NCI-H526 treated with DMSO at 0.1 percent for 48 hours (cell line): Measurements from ENCODE around the gene PACRG.

ENCODE experiments used
- DNase-seq: peaks from one replicate; lab custom pipeline; 2025; lab: John Stamatoyannopoulos, UW

Gene PACRG

DNA sequence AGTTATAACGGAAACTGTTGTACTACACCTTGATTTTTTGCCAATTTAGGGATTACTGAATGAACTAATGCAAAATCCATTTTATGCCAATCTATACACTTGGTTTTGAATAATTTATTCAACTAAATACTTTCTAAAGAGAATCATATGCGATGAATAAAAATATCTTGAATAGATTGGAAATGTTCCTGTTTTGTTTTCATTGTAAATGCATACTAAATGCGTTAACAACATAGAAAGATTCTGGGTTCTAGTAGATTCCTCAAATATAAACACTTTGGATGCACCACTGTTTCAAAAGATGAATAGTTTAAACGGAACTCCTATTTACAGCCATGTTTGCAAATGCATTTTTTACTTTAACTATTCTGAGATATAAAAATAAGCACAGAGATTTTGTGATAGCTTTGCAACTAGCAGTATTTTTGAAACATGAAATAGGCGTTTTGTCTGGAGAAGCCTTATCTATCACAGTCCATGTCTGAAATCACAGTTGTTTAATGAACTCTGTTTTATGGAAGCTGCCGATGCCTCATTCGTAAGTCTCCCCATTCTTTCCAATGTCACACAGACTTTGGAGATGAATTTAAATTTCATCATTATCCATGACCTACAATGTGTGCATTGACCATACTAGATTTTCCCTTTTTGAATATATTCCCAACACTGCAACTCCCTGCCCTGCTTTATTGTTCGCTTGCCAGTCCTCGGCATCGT is 409.1 kb downstream of the PACRG start:
- no peak for DNase-seq

DNA sequence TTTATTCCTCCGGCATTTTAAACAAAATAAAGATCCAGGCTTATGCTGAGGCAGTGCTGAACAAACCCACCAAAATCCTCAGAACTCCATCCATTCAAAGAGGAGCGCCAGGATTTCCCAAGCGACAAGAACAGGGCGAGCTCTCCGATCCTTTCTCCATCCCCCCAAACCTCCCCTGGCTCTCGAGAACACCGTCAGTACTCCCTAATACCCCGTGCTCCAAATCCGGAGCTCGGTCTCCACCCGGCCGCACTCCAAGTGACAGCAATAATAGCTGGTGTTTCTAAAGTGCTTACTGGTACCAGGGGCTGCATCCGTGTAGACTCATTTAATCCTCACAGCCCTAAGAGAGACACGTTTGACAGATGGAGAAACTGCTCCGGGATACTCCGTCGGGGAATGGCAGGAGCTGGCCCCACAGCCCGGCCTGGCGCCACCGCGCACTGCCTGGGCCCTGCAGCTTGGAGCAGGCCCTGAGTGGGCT is 409.7 kb downstream of the PACRG start:
- no peak for DNase-seq

DNA sequence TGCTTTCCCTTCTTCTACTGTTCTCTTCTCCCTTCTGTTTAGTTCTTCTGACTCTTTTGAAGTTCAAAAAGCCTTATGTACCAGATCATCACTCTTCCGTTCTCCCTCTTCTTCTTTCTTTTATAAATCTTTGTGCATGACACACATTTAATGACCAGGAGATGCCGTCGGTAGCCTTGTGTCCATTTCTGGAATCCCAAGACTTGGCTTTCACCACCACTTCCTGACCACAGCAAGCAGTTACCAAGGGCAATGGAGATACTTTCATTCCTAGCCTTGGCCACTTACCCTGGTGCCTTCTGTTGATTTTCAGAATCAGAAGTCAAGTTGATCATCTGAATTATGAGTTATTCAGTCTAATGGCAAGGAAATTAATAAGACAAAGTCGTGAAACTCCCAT is 418.3 kb downstream of the PACRG start:
- DNase-seq, result no peak

DNA sequence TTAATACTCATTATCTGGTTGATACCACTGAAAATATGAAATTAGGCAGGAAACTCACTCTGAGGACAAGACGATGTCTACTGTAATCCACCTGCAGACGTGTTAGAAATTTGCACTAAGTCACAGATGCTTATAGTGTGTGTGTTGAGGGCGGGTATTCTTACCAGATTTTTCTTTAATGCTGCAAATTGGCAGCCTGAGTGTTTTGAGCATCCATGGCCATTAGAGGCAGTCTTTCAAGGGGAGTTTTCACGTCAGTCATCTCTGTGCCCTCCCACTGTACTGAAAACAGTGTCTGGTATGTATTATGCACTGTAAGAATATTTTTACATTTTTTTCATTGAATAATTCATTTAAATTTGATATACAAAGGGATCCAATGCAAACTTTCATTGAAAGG is 420.2 kb downstream of the PACRG start:
- DNase-seq, result no peak

DNA sequence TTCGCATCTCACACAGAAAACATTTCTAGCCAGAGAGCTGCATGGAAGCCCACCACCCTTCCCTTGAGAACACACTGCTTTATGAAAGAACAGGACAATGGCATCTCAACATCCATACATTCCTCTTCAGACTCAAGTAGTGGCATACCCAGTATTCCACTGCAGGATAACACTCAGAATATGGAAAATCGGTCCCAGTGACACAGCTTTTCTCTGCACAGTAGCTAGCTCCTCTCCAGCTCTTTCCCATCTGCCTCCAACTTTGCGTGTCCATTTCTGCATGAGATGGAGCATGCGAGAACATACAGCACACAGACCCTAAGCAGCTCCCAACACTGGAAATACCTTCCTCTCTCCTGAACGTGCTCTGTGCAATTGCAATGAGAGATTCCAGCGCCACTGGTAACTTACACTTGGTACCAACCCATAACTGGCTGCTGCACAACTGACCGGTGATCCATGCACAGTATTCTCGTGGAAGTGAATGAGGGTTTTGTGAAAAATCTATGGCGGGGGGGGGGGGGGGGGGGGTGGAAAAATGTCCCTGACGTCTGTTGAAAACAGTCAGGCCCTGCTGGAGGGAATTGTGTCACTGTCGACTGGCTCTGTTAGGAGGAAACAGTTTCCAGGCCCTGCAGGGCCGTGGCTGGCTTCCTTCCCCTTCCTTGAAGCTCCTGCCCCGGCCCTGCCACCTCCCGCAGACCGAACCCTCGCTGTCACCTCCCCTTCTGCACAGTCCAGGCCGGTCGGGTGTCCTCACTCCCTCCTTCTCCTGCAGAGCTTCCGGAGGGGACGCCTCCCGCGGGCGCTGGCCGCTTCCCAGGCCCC is 420.9 kb downstream of the PACRG start:
- DNase-seq, result no peak

DNA sequence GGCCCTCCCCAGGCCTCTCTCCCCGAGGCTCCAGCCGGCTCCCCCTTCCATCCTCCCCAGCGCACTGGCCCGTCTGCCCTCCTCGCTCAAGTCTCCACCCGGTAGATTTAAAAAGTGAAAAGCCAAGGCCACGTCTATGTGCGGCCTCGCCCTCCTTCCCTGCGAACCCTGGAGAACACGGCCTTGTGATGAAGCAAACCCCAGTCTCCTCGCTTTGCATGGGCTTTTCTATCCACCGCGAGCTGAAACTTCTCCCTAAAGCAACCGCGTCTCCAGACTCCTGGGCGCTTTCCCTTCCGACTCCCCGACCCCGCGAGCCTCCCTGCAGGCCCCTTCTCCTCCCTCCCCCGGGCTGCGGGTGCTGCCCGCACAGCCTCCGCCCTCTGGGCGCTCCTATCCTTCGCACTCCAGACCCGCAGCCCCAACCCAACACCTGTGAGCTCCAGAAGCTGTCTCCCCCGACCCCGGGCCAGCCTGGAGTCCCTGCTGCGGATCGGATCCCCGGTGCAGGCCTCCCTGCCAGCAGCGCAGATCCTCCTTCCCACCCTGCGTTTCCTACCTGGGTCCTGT is 421.6 kb downstream of the PACRG start:
- no peak for DNase-seq

DNA sequence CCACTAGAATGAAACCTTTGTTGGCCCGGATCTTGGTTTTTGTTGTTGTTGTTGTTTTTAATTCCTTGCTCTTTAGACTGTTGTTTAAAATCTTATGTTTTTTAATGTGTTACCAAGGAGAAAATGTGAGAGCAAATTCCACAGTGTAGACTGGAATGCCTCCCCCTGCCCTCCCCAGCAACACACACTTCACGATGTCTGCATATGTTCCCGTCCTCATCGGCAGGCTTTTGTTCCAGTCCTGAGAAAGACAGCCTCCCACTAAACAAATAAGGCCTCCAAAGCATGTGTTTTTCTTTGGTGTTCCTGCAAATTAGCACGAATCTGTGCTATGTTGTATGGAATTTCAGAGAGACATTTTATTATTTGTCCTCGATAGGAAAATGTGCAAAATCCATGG is 423.4 kb downstream of the PACRG start:
- no peak for DNase-seq

DNA sequence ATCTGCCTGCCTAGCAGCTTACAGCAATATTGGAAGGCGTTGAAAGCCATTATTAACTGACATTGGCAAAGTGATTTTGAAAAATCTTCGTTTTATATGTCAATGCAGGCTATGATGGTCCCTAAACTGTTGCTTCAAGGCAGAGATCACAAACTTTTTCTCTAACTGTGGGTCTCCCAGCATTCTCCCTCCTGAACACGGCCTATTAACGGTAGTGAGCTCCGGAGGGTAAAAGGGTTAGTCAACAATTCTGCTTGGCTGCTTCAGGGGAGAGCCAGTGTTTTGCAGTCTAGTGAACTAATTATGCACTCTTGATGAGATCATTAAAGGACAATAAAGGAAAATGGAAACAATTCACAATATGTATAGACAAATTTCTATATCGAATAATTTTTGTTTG is 424.9 kb downstream of the PACRG start:
- no peak for DNase-seq

DNA sequence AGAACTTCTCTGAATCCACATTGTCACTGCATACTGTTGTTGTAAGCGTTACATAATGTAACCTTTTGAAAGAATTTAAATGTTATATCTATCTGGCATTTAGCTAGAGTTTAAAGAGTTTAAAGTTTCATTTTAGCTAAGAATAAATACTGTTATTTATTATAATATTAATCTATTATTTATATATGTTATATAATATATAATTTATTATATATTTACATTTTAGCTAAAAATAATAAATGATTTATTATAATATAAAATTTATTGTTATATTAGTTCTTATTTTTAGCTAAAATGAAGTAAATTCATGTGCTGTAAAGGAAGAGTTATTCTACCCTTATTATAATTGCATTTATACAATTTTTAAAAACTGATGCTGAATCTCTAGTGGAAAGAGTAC is 431.3 kb downstream of the PACRG start:
- DNase-seq, result no peak

DNA sequence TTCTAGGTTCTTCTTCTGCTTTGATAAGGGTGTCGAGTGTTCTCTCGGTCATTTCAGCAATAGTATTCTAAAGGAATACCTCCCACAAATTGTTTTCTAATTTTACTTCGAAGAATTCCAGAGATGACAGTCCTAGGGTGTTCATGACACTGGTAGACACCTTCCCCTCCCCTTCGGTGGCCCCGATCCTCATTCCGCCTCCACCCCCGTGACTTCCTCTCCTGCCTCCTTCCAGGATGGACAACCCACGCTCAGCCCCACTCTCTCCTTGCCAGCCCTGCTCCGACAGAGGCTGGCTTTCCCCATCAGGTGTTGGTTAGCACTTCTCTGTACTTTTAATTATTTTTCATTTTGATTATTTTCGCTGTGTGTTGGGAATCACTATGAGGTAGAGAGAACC is 431.9 kb downstream of the PACRG start:
- DNase-seq, result no peak

DNA sequence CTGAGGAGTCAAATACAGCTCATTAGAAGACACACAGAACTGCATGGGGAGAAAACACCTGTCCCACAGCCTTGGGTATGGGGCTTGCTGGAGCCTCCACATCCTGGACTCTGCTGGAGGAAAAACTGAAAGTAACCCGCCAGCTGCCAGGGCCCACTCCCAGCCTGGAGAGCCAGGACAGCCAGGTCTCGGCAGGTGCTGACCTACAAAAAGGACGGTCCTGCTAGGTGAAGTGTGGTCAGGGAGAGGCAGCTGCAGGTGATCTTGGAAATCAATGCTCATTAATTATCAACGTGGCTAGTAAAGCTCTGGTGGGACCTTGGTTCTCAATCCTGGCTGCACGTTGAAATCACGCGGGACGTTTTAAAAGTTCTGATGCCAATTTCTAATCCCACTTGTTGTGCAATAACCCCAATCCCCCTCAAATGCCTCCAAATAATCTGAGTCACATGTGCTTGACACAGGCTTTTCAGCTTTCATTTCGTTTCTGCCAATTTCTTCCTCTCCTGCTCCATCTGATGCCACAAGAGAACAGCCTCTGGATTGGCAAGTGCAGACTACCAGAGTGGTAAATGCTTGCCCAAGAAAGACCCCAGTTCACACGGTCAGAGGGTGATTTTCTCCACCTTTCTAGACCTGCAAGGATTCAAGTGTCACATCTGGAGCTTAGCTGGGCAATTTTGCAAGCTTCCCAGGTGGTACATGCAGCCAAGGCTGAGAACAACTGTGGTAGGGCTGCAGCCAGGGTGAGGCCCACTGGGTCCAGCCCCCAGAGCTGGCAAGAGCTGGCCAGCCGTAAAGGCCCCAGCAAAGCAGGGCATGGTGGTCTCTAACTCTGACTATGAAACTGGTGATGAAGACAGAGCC is 434.5 kb downstream of the PACRG start:
- no peak for DNase-seq

DNA sequence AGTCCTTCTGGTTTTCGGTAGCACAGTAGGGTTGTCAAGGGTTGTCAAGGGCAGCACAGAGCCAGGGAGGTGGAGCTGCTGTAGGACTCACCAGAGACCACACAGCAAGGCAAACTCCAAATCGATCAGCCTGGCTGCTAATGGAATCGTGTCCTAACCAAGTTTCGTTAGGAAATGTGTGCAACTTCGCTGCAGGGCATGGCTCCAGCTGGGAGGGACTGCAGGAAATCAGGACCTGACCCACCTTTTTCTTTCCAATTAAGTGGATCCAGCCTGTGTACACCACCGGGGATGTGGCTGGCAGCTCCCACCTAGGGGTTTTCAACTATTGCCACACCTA is 435.1 kb downstream of the PACRG start:
- DNase-seq, result no peak

DNA sequence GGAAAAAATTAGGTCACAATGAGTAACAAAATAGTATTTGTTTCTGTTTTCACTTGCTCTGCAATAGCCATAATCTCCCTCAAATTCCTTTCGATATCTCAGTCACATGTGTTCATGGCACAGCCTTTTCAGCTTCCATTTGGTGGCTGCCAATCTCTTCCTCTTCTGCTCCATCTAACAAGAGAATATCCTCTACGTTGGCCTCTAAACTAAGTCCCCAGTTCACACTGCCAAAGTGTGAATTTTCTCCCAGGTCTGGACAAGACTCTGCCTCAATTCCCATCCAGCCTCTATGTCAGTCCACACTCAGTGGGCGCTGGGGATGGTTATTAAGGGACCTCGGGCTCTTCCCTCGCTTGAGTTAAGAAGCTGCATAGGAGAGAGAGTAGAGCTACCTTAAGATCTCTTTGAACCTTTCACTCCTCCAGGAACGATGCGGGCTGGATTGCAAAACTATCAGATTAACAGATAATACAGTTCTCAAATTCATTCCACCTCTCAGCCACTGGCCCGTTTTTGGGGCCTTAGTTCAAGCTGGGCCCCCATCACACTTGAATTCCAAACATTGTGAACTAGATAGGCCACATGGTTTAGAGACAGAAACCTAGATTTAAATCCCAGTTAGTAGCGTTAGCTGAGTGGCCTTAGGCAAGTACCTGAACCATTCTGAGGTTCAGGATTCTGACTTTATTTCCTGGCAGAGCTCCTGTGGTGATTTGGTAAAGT is 436.6 kb downstream of the PACRG start:
- DNase-seq, result no peak

DNA sequence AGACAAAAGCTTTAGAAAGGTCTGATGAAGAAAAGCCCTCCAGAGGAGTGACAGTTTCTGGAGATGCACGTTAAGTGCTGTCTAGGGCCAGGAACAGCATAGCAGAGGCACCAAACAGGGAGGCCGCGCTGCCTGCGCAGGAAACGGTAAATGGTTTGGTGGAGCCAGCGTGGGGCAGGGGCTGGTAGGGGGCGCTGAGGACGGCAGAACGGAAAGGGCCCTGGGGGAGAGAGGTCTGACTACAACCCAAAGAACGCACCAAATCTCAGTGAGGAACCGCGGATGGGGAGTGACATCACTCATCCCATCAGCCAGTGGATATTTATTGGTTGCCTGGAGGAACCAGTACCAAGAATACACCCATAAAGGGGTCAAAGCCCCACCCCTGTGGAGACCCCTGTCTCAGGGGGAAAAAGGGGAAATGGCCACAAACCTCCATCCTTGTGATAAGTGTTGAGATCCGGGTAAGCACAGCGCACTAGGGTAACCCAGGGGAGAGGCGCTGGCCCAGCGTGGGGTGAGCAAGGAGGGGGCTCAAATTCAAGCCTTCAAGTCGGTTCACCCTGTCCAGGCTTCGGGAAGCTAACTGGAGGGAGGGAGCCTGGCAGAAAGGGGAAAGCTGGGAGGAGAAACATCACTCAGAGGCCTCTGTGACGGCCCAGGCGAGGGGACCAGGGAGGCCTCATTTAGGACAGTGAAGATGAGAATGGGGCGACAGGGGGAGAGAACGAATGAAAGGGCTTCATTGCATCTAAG is 437.6 kb downstream of the PACRG start:
- no peak for DNase-seq

DNA sequence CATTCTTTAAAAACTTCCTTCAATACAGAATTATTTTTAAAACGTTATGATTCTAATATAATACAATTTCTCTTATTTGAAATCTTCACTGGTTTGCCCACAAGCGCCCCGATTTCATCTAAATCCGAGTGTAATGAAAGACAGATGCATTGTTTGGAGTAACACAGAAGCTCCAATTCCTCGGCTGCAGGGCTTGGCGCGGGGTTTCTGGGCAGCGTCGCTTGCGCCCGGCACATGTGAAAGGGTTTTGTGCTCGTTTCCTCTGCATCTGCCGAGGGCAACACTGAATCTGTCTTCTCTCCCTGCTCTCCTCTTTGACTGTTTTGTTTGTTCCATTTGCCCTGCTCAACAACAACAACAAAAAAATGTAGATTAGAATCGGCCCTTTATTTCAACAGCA is 438.1 kb downstream of the PACRG start:
- no peak for DNase-seq

DNA sequence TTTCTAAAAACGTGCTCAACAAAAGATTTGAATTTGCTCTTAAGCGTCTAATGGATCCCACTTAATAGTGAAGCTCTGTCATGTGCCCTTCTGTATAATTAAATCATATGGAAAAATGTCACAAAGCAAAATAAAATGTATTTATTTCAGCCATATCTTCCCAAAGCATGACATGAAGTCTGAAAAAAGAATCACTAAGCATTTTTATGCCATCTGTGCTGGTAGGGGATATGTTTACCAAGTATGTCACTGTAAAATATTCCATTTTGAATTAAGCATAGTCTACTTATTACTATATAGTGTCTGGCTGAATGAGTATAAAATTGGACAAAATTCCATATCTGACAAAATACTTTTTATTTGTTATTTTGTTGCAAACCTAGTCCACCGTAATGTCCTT is 438.7 kb downstream of the PACRG start:
- no peak for DNase-seq

DNA sequence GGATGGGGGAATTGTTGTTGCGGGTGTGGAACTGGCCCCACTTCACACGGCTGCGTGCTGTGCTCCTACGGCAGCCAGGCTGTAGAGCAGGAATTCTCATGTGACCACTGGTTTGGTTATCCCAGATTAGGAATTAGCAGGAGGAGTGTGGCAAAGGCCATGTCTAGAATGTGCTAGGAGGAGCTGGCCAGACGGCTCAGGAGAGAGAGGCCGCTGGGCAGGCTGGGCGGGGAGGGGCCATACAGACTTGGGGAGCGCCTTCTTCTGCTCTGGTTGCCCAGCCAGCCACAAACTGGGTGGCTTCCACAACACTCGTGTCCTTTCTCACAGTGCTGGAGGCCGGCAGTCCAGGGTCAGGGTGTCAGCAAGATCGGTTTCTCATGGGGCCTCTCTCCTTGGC is 441.7 kb downstream of the PACRG start:
- no peak for DNase-seq

DNA sequence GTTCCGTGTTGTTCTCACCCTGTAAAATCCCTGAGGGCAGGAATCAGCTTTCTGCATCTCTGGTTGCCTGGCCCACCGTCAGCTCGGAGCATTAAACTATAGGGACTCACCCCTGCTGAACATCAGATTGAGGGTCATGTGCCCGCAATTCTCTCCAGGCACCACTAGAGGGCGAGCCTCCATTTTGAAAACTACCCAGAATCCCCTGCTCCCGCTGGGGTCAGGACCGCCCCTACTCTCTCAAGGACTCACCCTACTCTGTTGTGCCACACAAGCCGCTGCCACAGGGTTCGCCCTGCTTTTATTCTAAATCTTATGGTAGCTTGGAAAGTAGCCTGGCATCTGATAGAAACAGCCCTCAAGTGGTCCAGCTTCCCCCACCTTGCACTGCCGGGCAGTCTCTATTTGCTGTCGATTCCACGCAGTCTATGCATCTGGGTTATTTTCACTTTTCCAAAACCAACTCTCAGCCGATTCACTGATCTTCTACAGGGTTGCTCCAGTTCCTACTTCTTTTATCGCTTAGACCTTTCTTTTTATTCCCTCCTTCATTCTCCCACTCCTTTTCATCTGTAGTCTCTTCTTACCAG is 442.6 kb downstream of the PACRG start:
- no peak for DNase-seq

DNA sequence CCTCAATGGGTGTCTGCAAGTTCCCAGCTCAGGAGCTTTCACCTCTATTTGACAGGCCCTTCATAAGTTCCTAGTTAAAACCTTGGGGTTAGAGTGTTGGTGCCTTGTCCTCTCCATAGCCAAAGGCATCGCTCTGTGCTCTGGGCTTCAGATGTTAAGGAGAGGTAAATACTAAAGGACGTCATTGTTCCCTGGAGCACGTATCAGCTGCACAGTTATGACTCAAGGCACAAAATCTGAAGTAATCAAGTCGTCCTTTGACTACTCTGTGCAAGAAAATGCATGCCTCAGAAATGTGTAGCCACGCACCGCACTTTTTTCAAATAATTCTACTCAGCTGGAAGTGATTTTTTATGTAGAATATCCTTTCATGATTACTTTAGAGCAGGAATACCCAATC is 446.0 kb downstream of the PACRG start:
- DNase-seq, result no peak

DNA sequence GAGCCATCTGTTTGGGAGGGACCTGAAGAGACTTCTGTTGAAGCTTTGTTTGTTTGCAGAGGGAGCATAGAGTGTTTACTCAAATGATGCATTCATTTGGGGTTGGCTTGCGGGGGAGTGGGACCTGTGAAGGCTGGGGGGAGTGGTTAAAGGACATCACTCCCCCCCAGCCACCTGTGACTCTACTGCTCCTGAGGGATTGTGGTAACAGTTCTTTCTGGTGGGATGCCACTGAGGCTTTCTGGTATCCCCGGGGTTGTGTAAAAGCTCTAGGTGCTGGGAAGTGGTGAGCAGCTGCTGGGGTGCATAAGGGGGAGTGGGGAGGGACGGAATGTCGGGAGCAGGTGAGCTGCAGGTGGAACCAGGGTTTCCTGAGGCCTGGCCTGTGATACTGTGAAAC is 447.5 kb downstream of the PACRG start:
- DNase-seq, result no peak

DNA sequence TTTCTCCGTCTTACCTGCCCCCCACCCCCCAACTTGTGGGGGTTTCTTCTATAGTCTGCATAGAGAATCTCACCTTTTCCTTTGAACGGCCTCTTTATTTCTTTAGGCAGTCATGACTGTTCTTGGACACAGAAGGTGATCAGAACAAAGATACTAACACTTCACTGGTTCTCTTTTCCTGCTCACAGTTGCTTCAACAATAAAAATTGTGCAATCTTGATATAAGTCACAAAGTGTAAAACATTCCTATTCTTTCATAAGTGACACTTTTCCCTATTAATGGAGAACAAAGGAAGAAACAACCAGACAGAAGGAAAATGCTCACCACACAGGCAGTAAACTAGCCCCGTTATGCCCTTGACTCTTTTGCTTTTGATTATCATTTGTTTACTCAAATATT is 448.3 kb downstream of the PACRG start:
- no peak for DNase-seq
